IMR-90 (cell line): ENCODE data around the gene APMAP. TPM values are rescaled to one million over a fixed set of nuclear protein-coding genes. Genes with fewer than 3 reads are reported as not detected.

Experiments
- ATAC-seq: fragments of 200-7000 bp; cut with Tn5 transposase; 2 replicates; pipeline ENCODE4 v1.9.1; 2020; ENCODE audit warnings: low read depth, mild to moderate bottlenecking, moderate library complexity
- BruUV-seq: library from RNA; stranded (reverse); fragments of 400-500 nt; replicated peaks from 2 replicates; lab custom pipeline; 2021; lab: Mats Ljungman, UMichigan
- CTCF ChIA-PET: fragments of 300-600 bp; formaldehyde crosslinking; extraction: SDS; loops from one replicate; lab custom pipeline; 2021; ENCODE audit warnings: antibody characterized with exemption; lab: Yijun Ruan, JAX
- POLR2A ChIA-PET: fragments of 300-600 bp; sonication (Branson Sonifier 250); formaldehyde crosslinking; loops from one replicate; lab custom pipeline; 2022; ENCODE audit warnings: antibody characterized with exemption; ENCODE audit not compliant: unreplicated experiment; lab: Charles Lee
- DNase-seq: peaks from one replicate; pipeline ENCODE4 v3.0.0; 2013
- H2AFZ ChIP-seq: replicated peaks from 2 replicates; pipeline ENCODE3; 2013; ENCODE audit warnings: low read length, mild to moderate bottlenecking; ENCODE audit not compliant: poor library complexity
- H2AK5ac ChIP-seq: 2 replicates; pipeline ENCODE4 v1.6.1; 2013; ENCODE audit warnings: low read depth, low read length, inconsistent platforms
- H2AK9ac ChIP-seq: replicated peaks from 2 replicates; pipeline ENCODE3; 2013; ENCODE audit warnings: mild to moderate bottlenecking, low read depth, low read length, moderate library complexity; ENCODE audit not compliant: poor library complexity
- H2BK120ac ChIP-seq: 2 replicates; pipeline ENCODE4 v1.6.1; 2013; ENCODE audit warnings: low read depth, low read length, inconsistent platforms
- H2BK15ac ChIP-seq: 3 replicates; pipeline ENCODE4 v1.6.1; 2013; ENCODE audit warnings: low read depth, low read length, inconsistent platforms
- H2BK20ac ChIP-seq: 2 replicates; pipeline ENCODE4 v1.6.1; 2013; ENCODE audit warnings: low read depth, mild to moderate bottlenecking, inconsistent platforms, low read length, moderate library complexity
- H2BK5ac ChIP-seq: 2 replicates; pipeline ENCODE4 v1.6.1; 2013; ENCODE audit warnings: mild to moderate bottlenecking, low read depth, low read length, inconsistent platforms; ENCODE audit not compliant: poor library complexity, severe bottlenecking
- H3K14ac ChIP-seq: replicated peaks from 2 replicates; pipeline ENCODE4 v1.6.1; 2013; ENCODE audit warnings: low read depth, low read length, inconsistent platforms
- H3K18ac ChIP-seq: 2 replicates; pipeline ENCODE4 v1.6.1; 2013; ENCODE audit warnings: low read depth, low read length, control low read depth
- H3K23ac ChIP-seq: 2 replicates; pipeline ENCODE4 v1.6.1; 2013; ENCODE audit warnings: low read depth, low read length, inconsistent platforms
- H3K27ac ChIP-seq: 2 replicates; pipeline ENCODE4 v1.5.1; 2013; ENCODE audit warnings: mild to moderate bottlenecking, control low read depth, low read length; ENCODE audit not compliant: insufficient read depth
- H3K27me3 ChIP-seq: 2 replicates; pipeline ENCODE4 v1.6.1; 2013; ENCODE audit warnings: low read length; ENCODE audit not compliant: control insufficient read depth, insufficient read depth
- H3K36me3 ChIP-seq: 2 replicates; pipeline ENCODE4 v1.6.1; 2013; ENCODE audit warnings: low read length, mixed read lengths; ENCODE audit not compliant: control insufficient read depth, insufficient read depth
- H3K4ac ChIP-seq: 2 replicates; pipeline ENCODE4 v1.6.1; 2013; ENCODE audit warnings: low read depth, low read length, inconsistent platforms
- H3K4me1 ChIP-seq: 2 replicates; pipeline ENCODE4 v1.6.1; 2013; ENCODE audit warnings: low read length, mixed read lengths; ENCODE audit not compliant: control insufficient read depth, insufficient read depth
- H3K4me2 ChIP-seq: 2 replicates; pipeline ENCODE4 v1.6.1; 2013; ENCODE audit warnings: low read depth, mild to moderate bottlenecking, control low read depth, low read length, moderate library complexity
- H3K4me3 ChIP-seq: 2 replicates; pipeline ENCODE4 v1.5.1; 2013; ENCODE audit warnings: low read depth, mild to moderate bottlenecking, control low read depth, low read length, moderate library complexity; ENCODE audit not compliant: insufficient read depth
- H3K56ac ChIP-seq: 2 replicates; pipeline ENCODE4 v1.6.1; 2013; ENCODE audit warnings: low read length, inconsistent platforms; ENCODE audit not compliant: insufficient read depth; ENCODE audit errors: extremely low read depth
- H3K79me1 ChIP-seq, 2 experiments: 2 replicates each; pipeline ENCODE4 v1.6.1; 2013; ENCODE audit warnings: low read length in 2 of 2, inconsistent platforms in 1 of 2, low read depth in 1 of 2
- H3K9ac ChIP-seq: 2 replicates; pipeline ENCODE4 v1.6.1; 2013; ENCODE audit warnings: low read depth, low read length, control low read depth
- H3K9me1 ChIP-seq: 2 replicates; pipeline ENCODE4 v1.6.1; 2013; ENCODE audit warnings: low read length, inconsistent platforms; ENCODE audit not compliant: insufficient read depth
- H3K9me3 ChIP-seq: 2 replicates; pipeline ENCODE4 v1.6.1; 2013; ENCODE audit warnings: low read length; ENCODE audit not compliant: control insufficient read depth, insufficient read depth
- H4K20me1 ChIP-seq: 2 replicates; pipeline ENCODE4 v1.6.1; 2013; ENCODE audit warnings: low read length, inconsistent platforms; ENCODE audit not compliant: insufficient read depth
- H4K5ac ChIP-seq: 2 replicates; pipeline ENCODE4 v1.6.1; 2013; ENCODE audit warnings: mild to moderate bottlenecking, low read depth, low read length, control low read depth
- H4K8ac ChIP-seq, 2 experiments: 2 replicates each; pipeline ENCODE4 v1.6.1; 2013; ENCODE audit warnings: low read depth in 2 of 2, low read length in 2 of 2, control low read depth in 1 of 2, inconsistent platforms in 1 of 2
- H4K91ac ChIP-seq: 2 replicates; pipeline ENCODE4 v1.6.1; 2013; ENCODE audit warnings: low read depth, low read length, inconsistent platforms; ENCODE audit not compliant: insufficient read depth
- BHLHE40 ChIP-seq: fragments of 150-350 bp; IDR thresholded peaks from 2 replicates; pipeline ENCODE4 v1.6.1; 2016; ENCODE audit warnings: mild to moderate bottlenecking, low read depth, low read length
- CEBPB ChIP-seq: IDR thresholded peaks from 2 replicates; pipeline ENCODE4 v1.6.1; 2012; ENCODE audit warnings: low read depth, low read length, improper control_type of control experiment
- CHD1 ChIP-seq: IDR thresholded peaks from 2 replicates; pipeline ENCODE4 v1.6.1; 2012; ENCODE audit warnings: low read depth, low read length, improper control_type of control experiment
- ELK1 ChIP-seq: fragments of 150-350 bp; IDR thresholded peaks from 2 replicates; pipeline ENCODE4 v1.6.1; 2016; ENCODE audit warnings: low read depth, mild to moderate bottlenecking, low read length, moderate library complexity, borderline replicate concordance
- MAFK ChIP-seq: IDR thresholded peaks from 2 replicates; pipeline ENCODE4 v1.6.1; 2012; ENCODE audit warnings: low read depth, low read length, improper control_type of control experiment
- MAZ ChIP-seq: IDR thresholded peaks from 2 replicates; pipeline ENCODE4 v1.6.1; 2012; ENCODE audit warnings: low read depth, mild to moderate bottlenecking, low read length, improper control_type of control experiment, moderate library complexity, borderline replicate concordance
- MXI1 ChIP-seq: IDR thresholded peaks from 2 replicates; pipeline ENCODE4 v1.6.1; 2012; ENCODE audit warnings: low read depth, mild to moderate bottlenecking, low read length, moderate library complexity, borderline replicate concordance
- NFE2L2 ChIP-seq: fragments of 150-350 bp; IDR thresholded peaks from 2 replicates; pipeline ENCODE4 v1.6.1; 2016; ENCODE audit warnings: low read depth, mild to moderate bottlenecking, low read length
- POLR2A ChIP-seq: IDR thresholded peaks from 2 replicates; pipeline ENCODE4 v1.6.1; 2012; ENCODE audit warnings: mild to moderate bottlenecking, low read depth, low read length
- RAD21 ChIP-seq: IDR thresholded peaks from 2 replicates; pipeline ENCODE4 v1.6.1; 2012; ENCODE audit warnings: low read length, improper control_type of control experiment
- RCOR1 ChIP-seq: IDR thresholded peaks from 2 replicates; pipeline ENCODE4 v1.6.1; 2012; ENCODE audit warnings: mild to moderate bottlenecking, low read length, improper control_type of control experiment; ENCODE audit not compliant: insufficient replicate concordance
- RFX5 ChIP-seq: IDR thresholded peaks from 2 replicates; pipeline ENCODE4 v1.8.0; 2012; ENCODE audit warnings: low read depth, mild to moderate bottlenecking, low read length, moderate library complexity
- SMC3 ChIP-seq: fragments of 150-350 bp; IDR thresholded peaks from 2 replicates; pipeline ENCODE4 v1.6.1; 2016; ENCODE audit warnings: low read depth, mild to moderate bottlenecking, antibody characterized with exemption, low read length, moderate library complexity
- USF2 ChIP-seq: fragments of 150-350 bp; IDR thresholded peaks from 2 replicates; pipeline ENCODE4 v1.6.1; 2017; ENCODE audit warnings: mild to moderate bottlenecking, antibody characterized with exemption, low read length, low read depth
- WGBS, 2 experiments: methylation state at CpG; one replicate each; pipeline versions ENCODE4 v1.1.5 to v1.1.7; 2013; ENCODE audit warnings: missing lambda C conversion rate in 2 of 2; ENCODE audit not compliant: insufficient read length in 1 of 2; ENCODE audit errors: extremely low coverage in 2 of 2; 5-methylcytosine and 5-hydroxymethylcytosine counted together
- dilution Hi-C: fragments of 300-500 bp; cut with HindIII; formaldehyde crosslinking; loops from one replicate; pipeline ENCODE4 v1.14.3; 2018; ENCODE audit warnings: low sequenced_read_pairs; ENCODE audit not compliant: unreplicated experiment
- in situ Hi-C: fragments of 300-500 bp; cut with MboI; formaldehyde crosslinking; loops from 3 replicates; pipeline ENCODE4 v1.14.3; 2019; ENCODE audit warnings: low sequenced_read_pairs, inconsistent platforms, mixed read lengths
- intact Hi-C: fragments of 100-400 bp; cut with micrococcal nuclease; formaldehyde crosslinking; loops from 2 replicates; pipeline ENCODE4 v1.10.0; 2022
- polyA plus RNA-seq, 3 experiments: library from polyadenylated mRNA; depleted of rRNA; stranded (reverse); fragments of >200 nt; gene quantifications; 2 replicates each; pipeline ENCODE4 v1.2.3, GENCODE V29; 2012; ENCODE audit warnings: low replicate concordance in 1 of 3
- total RNA-seq: library from RNA; depleted of rRNA; stranded (reverse); fragments of >200 nt; gene quantifications from 2 replicates; pipeline ENCODE4 v1.2.3, GENCODE V29; 2012
- TF ChIP-seq, protein P1 (sequence below): conservative IDR thresholded peaks from 2 replicates; pipeline ENCODE4 v1.5.1; 2012; ENCODE audit warnings: mild to moderate bottlenecking, low read depth, low read length, improper control_type of control experiment

APMAP gene
- total and polyA plus RNA-seq, 2 of the 4 experiments (the other 2 are of a cell fraction) = 67.2 to 88.8 TPM

DNA sequence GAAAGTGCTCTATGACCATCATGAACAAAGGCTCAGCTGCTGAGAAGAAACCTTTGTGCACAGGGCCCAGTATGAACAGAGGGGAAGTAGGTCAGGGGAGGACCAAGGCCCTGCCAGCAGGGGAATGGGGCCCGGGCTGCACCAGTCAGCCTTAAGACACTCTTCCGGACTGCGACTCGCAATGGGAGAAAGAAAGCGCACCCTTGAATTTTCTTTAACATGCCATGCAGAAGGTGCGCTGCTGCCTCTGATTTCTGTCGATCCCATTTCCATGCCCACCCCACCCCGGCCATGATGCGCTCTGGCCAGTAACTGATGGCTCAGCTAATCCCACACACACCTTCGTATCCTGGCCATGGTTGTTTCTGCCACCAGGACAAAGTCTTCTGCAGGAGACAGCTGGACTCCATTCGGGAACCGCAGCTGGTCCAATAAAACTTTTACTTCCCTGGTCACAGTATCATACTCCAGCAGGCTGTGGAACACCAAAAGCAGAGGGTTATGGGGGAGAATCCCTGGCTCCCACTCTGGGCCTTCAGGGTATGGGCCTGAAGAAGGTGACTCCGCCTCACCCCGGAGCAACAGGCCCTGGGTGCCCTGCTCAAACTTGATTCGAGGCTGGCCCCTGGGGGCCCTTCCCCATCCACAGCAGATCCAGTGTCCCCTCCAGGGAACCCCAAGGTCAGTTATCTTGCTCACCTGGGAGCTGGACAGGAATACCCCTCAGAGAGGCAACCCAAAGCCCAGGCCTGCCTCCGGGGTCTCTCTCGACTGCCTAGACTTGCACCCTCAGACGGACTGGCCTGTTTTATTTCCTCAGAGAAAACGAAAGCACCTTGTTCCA is 23.1 kb downstream of the APMAP start:
- Histone ChIP-seq H2AK5ac (no peak overlapping the region), H3K4me1 (no peaks in the 10 kb centered on the region), H3K14ac (no peak overlapping the region), H3K56ac (no peak overlapping the region), H2BK5ac (no peak overlapping the region), H3K79me1 (peaks cover 0 to 5% of the 10 kb centered on the region in 2 experiments; a peak in 1 of 4 replicates), H3K9me1 (no peaks in the 10 kb centered on the region), H3K4me3 (no peak overlapping the region), H4K8ac (no peak overlapping the region), H3K9me3 (no peaks in the 10 kb centered on the region), H4K91ac (no peak overlapping the region), H4K5ac (no peak overlapping the region), H3K36me3 (peaks cover 42% of the 10 kb centered on the region), H3K4ac (no peak overlapping the region), H2BK15ac (no peak overlapping the region), H3K18ac (no peak overlapping the region), H3K9ac (no peak overlapping the region), H2AFZ (no peak overlapping the region), H2BK20ac (no peak overlapping the region), H3K4me2 (no peak overlapping the region), H2BK120ac (no peak overlapping the region), H3K23ac (no peak overlapping the region), H4K20me1 (no peaks in the 10 kb centered on the region), H2AK9ac (no peak overlapping the region), H3K27me3 (no peaks in the 10 kb centered on the region), H3K27ac (no peak overlapping the region)
- BruUV-seq = no TSS peak
- CTCF ChIA-PET = no interaction called here
- DNase-seq = no peak
- in situ Hi-C loops (no loop called here), dilution Hi-C loops (no loop called here), intact Hi-C loops (no loop called here)
- POLR2A ChIA-PET = no interaction called here
- no peak for ATAC-seq
- WGBS, 2 experiments = 95% methylated on average over 8 of the region's 19 CpGs; no CpG with 5 or more reads in 1 of the 2 experiments
- TF ChIP-seq, protein P1, sequence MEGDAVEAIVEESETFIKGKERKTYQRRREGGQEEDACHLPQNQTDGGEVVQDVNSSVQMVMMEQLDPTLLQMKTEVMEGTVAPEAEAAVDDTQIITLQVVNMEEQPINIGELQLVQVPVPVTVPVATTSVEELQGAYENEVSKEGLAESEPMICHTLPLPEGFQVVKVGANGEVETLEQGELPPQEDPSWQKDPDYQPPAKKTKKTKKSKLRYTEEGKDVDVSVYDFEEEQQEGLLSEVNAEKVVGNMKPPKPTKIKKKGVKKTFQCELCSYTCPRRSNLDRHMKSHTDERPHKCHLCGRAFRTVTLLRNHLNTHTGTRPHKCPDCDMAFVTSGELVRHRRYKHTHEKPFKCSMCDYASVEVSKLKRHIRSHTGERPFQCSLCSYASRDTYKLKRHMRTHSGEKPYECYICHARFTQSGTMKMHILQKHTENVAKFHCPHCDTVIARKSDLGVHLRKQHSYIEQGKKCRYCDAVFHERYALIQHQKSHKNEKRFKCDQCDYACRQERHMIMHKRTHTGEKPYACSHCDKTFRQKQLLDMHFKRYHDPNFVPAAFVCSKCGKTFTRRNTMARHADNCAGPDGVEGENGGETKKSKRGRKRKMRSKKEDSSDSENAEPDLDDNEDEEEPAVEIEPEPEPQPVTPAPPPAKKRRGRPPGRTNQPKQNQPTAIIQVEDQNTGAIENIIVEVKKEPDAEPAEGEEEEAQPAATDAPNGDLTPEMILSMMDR = no peak
- TF ChIP-seq BHLHE40 (no peak), RCOR1 (no peak), RAD21 (no peak), MAFK (no peak), ELK1 (no peak), RFX5 (no peak), MXI1 (no peak), NFE2L2 (no peak), CHD1 (no peak), MAZ (no peak), CEBPB (no peak), USF2 (no peak), POLR2A (no peak), SMC3 (no peak)
